Stimulated activated CD4-positive, alpha-beta T cell treated with anti-CD3 and anti-CD28 coated beads, Interleukin-2, amount 100 ng/mL, for 48 hours (primary cell): Measurements from ENCODE around the gene EXOC4.

ENCODE experiments used
- DNase-seq, 2 donors: peaks; one replicate each; pipeline ENCODE4 v3.0.0-alpha.2; 2020

Gene EXOC4

GRCh38 chr7:133371616-133372015 is 118.7 kb downstream of the EXOC4 start:
- DNase-seq: no peak

- DNase-seq: no peak
Measured at GRCh38 chr7:133372337-133372736, 119.5 kb downstream of the EXOC4 start.

- DNase-seq: no peak
Measured at GRCh38 chr7:133376514-133376913, 123.6 kb downstream of the EXOC4 start.

GRCh38 chr7:133381965-133382364 is 129.1 kb downstream of the EXOC4 start:
- DNase-seq: no peak

GRCh38 chr7:133382775-133383559 is 130.1 kb downstream of the EXOC4 start:
- DNase-seq: no peak

- DNase-seq: no peak
Measured at GRCh38 chr7:133386205-133386604, 133.3 kb downstream of the EXOC4 start.

- no peak for DNase-seq
Measured at GRCh38 chr7:133389727-133390126, 136.8 kb downstream of the EXOC4 start.

GRCh38 chr7:133391206-133391605 is 138.3 kb downstream of the EXOC4 start:
- no peak for DNase-seq

GRCh38 chr7:133394369-133394768 is 141.5 kb downstream of the EXOC4 start:
- DNase-seq: no peak

GRCh38 chr7:133395551-133395950 is 142.7 kb downstream of the EXOC4 start:
- DNase-seq: no peak

GRCh38 chr7:133398506-133398905 is 145.6 kb downstream of the EXOC4 start:
- DNase-seq: no peak

GRCh38 chr7:133401225-133401624 is 148.3 kb downstream of the EXOC4 start:
- DNase-seq: no peak

- DNase-seq: no peak
Measured at GRCh38 chr7:133408212-133408611, 155.3 kb downstream of the EXOC4 start.

- DNase-seq: no peak
Measured at GRCh38 chr7:133409421-133409820, 156.5 kb downstream of the EXOC4 start.

GRCh38 chr7:133409966-133410365 is 157.1 kb downstream of the EXOC4 start:
- no peak for DNase-seq

- DNase-seq: no peak
Measured at GRCh38 chr7:133411395-133411794, 158.5 kb downstream of the EXOC4 start.

- no peak for DNase-seq
Measured at GRCh38 chr7:133412942-133413341, 160.1 kb downstream of the EXOC4 start.

- no peak for DNase-seq
Measured at GRCh38 chr7:133419041-133419440, 166.2 kb downstream of the EXOC4 start.

- no peak for DNase-seq
Measured at GRCh38 chr7:133423618-133424017, 170.7 kb downstream of the EXOC4 start.

- DNase-seq: no peak
Measured at GRCh38 chr7:133428326-133428725, 175.4 kb downstream of the EXOC4 start.

- no peak for DNase-seq
Measured at GRCh38 chr7:133428876-133429275, 176.0 kb downstream of the EXOC4 start.

GRCh38 chr7:133429371-133429770 is 176.5 kb downstream of the EXOC4 start:
- DNase-seq: no peak

- DNase-seq: no peak
Measured at GRCh38 chr7:133431134-133431724, 178.4 kb downstream of the EXOC4 start.

GRCh38 chr7:133433165-133433812 is 180.4 kb downstream of the EXOC4 start:
- DNase-seq: no peak
